Stimulated activated CD4-positive, alpha-beta T cell treated with anti-CD3 and anti-CD28 coated beads, Interleukin-4, amount 100 ng/mL, for 24 hours (primary cell): Measurements from ENCODE around the gene SPECC1L.
"Not testable (repeated sequence)": the region's sequence is repeated elsewhere in the genome, so short reads cannot be mapped to it uniquely, and the experiment has no call there.

Experiments used
- DNase-seq: peaks from one replicate; pipeline ENCODE4 v3.0.0-alpha.2; 2020

Gene SPECC1L

GRCh38 chr22:24285245-24285644 lies 14.6 kb downstream of the SPECC1L start:
- peak; percentile 19 for DNase-seq

- DNase-seq = not testable (repeated sequence)
Measured at GRCh38 chr22:24287212-24287611, 16.6 kb downstream of the SPECC1L start.

- DNase-seq = not testable (repeated sequence)
Measured at GRCh38 chr22:24287801-24288200, 17.2 kb downstream of the SPECC1L start.

- DNase-seq = no peak
Measured at GRCh38 chr22:24289114-24289513, 18.5 kb downstream of the SPECC1L start.

GRCh38 chr22:24289741-24290163 lies 19.1 kb downstream of the SPECC1L start:
- DNase-seq = no peak

- DNase-seq = no peak
Measured at GRCh38 chr22:24290459-24290858, 19.8 kb downstream of the SPECC1L start.

- no peak for DNase-seq
Measured at GRCh38 chr22:24291515-24292201, 21.0 kb downstream of the SPECC1L start.

GRCh38 chr22:24292202-24292830 lies 21.7 kb downstream of the SPECC1L start:
- DNase-seq = not testable (repeated sequence)

GRCh38 chr22:24294913-24295312 lies 24.3 kb downstream of the SPECC1L start:
- DNase-seq = not testable (repeated sequence)

- not testable (repeated sequence) for DNase-seq
Measured at GRCh38 chr22:24298497-24299155, 28.0 kb downstream of the SPECC1L start.

- DNase-seq = not testable (repeated sequence)
Measured at GRCh38 chr22:24300522-24300921, 29.9 kb downstream of the SPECC1L start.

GRCh38 chr22:24302591-24302990 lies 32.0 kb downstream of the SPECC1L start:
- DNase-seq = no peak

- no peak for DNase-seq
Measured at GRCh38 chr22:24303007-24303406, 32.4 kb downstream of the SPECC1L start.

GRCh38 chr22:24304062-24304675 lies 33.5 kb downstream of the SPECC1L start:
- no peak for DNase-seq

GRCh38 chr22:24305260-24305692 lies 34.6 kb downstream of the SPECC1L start:
- peak; percentile 16 for DNase-seq

GRCh38 chr22:24310969-24311368 lies 40.3 kb downstream of the SPECC1L start:
- DNase-seq = no peak

GRCh38 chr22:24315367-24315966 lies 44.8 kb downstream of the SPECC1L start:
- no peak for DNase-seq

- DNase-seq = not testable (repeated sequence)
Measured at GRCh38 chr22:24316264-24316663, 45.6 kb downstream of the SPECC1L start.

- not testable (repeated sequence) for DNase-seq
Measured at GRCh38 chr22:24317511-24317910, 46.9 kb downstream of the SPECC1L start.

GRCh38 chr22:24319451-24319850 lies 48.8 kb downstream of the SPECC1L start:
- no peak for DNase-seq

GRCh38 chr22:24321999-24322398 lies 51.4 kb downstream of the SPECC1L start:
- no peak for DNase-seq

GRCh38 chr22:24322522-24322921 lies 51.9 kb downstream of the SPECC1L start:
- no peak for DNase-seq

GRCh38 chr22:24323233-24323632 lies 52.6 kb downstream of the SPECC1L start:
- no peak for DNase-seq
